Mesendoderm (in vitro differentiated cells): ENCODE data around the gene LRRC28. TPM values are rescaled to one million over a fixed set of nuclear protein-coding genes. Genes with fewer than 3 reads are reported as not detected.

ENCODE experiments used
- DNase-seq: peaks from one replicate; pipeline ENCODE4 v3.0.0; 2013
- H2AK5ac ChIP-seq: 2 replicates; pipeline ENCODE4 v1.6.1; 2013; ENCODE audit warnings: low read length, inconsistent platforms
- H2BK120ac ChIP-seq: 2 replicates; pipeline ENCODE4 v1.6.1; 2013; ENCODE audit warnings: low read depth, mild to moderate bottlenecking, low read length, moderate library complexity, mixed read lengths
- H2BK15ac ChIP-seq: replicated peaks from 2 replicates; pipeline ENCODE4 v1.6.1; 2013; ENCODE audit warnings: low read depth, mild to moderate bottlenecking, moderate library complexity
- H2BK5ac ChIP-seq: 2 replicates; pipeline ENCODE4 v1.6.1; 2013; ENCODE audit warnings: low read length, inconsistent platforms
- H3K18ac ChIP-seq: 2 replicates; pipeline ENCODE4 v1.6.1; 2013; ENCODE audit warnings: mild to moderate bottlenecking, low read length, mixed read lengths
- H3K23ac ChIP-seq: one replicate; pipeline ENCODE4 v1.6.1; 2013; ENCODE audit warnings: low read length
- H3K27ac ChIP-seq: 2 replicates; pipeline ENCODE4 v1.5.1; 2013; ENCODE audit warnings: low read depth, mild to moderate bottlenecking, inconsistent platforms, low read length, moderate library complexity
- H3K27me3 ChIP-seq: 2 replicates; pipeline ENCODE4 v1.6.1; 2013; ENCODE audit warnings: low read length, control low read depth, mild to moderate bottlenecking, inconsistent platforms; ENCODE audit not compliant: insufficient read depth, poor library complexity
- H3K36me3 ChIP-seq: 2 replicates; pipeline ENCODE4 v1.6.1; 2013; ENCODE audit warnings: low read length, inconsistent platforms; ENCODE audit not compliant: control insufficient read depth, insufficient read depth
- H3K4ac ChIP-seq: one replicate; pipeline ENCODE4 v1.6.1; 2013; ENCODE audit warnings: low read depth, mild to moderate bottlenecking, low read length, moderate library complexity
- H3K4me1 ChIP-seq: 2 replicates; pipeline ENCODE4 v1.6.1; 2013; ENCODE audit warnings: low read depth, low read length, inconsistent platforms; ENCODE audit not compliant: control insufficient read depth
- H3K4me2 ChIP-seq: 2 replicates; pipeline ENCODE4 v1.6.1; 2013; ENCODE audit warnings: low read length
- H3K4me3 ChIP-seq: 2 replicates; pipeline ENCODE4 v1.5.1; 2013; ENCODE audit warnings: mild to moderate bottlenecking, low read length
- H3K56ac ChIP-seq: one replicate; pipeline ENCODE4 v1.6.1; 2013; ENCODE audit warnings: low read length
- H3K79me1 ChIP-seq: 2 replicates; pipeline ENCODE4 v1.6.1; 2013; ENCODE audit warnings: low read length, inconsistent platforms
- H3K79me2 ChIP-seq: 2 replicates; pipeline ENCODE4 v1.6.1; 2013; ENCODE audit warnings: mild to moderate bottlenecking, low read length; ENCODE audit not compliant: control insufficient read depth, insufficient read depth
- H3K9ac ChIP-seq: 2 replicates; pipeline ENCODE4 v1.6.1; 2013; ENCODE audit warnings: low read length, inconsistent platforms
- H4K5ac ChIP-seq: one replicate; pipeline ENCODE4 v1.6.1; 2013; ENCODE audit warnings: low read length
- H4K8ac ChIP-seq: one replicate; pipeline ENCODE4 v1.6.1; 2013; ENCODE audit warnings: low read depth, mild to moderate bottlenecking, control low read depth, low read length, moderate library complexity
- WGBS: extraction: QIAGEN DNeasy Blood & Tissue Kit; methylation state at CpG from one replicate; pipeline ENCODE4 v1.1.7; 2013; ENCODE audit warnings: low lambda C conversion rate, missing lambda C conversion rate; ENCODE audit not compliant: insufficient coverage; ENCODE audit errors: extremely low coverage; 5-methylcytosine and 5-hydroxymethylcytosine counted together
- polyA plus RNA-seq, 2 experiments: library from polyadenylated mRNA; stranded (reverse); fragments of 200-250 nt; gene quantifications; one replicate each; pipeline ENCODE4 v1.2.3, GENCODE V29; 2013

The LRRC28 gene
- polyA plus RNA-seq (2013, experiment 1 of 2), result 9.8 TPM
- polyA plus RNA-seq (2013, experiment 2 of 2), result 11.6 TPM

DNA sequence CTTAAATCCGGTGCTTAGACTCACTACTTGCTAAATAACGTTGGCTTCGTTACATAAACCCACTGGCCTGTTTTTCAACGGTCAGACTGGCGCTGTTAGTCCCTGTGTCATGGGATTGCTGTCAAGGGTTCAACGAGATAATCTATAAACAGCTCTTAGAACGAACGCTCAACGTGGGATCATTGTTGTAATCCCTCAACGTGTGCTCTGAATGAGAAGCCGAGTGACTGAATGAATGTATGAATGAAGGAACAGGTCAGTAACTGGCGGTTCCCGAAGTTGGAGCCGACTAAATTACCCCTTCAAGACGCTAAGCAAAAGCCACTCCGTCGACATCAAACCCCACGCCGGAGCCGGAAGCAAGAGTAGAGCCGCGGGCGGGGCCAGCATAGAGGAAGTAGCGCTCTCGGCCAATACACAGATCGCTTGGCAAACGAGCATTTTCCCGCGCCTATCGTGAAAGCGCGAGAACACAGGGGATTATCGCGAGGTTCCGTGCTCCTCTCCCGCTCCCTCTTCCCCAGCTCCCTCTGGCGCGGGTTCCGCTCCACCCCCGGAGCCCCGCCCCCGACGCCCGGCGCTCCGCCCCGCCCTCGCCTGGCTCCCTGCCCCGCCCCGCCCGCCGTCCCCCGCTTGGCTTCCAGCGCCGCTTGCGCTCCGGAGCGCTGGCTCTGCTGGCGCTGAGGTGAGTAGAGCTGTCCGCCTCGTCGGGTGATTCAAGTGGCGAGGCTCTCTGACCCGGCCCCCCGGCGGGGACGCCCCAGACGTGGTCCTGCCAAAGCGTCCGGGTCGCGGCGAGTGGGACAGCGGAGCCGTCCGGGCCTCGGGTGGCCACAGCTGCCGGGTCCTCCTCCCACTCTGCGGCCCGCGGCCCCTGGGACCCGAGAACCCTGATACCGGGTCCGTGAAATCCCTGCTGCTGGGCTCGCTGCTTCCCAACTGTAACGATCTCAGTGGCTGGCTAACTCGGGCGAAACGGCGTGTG is at the start of gene LRRC28:
Gene LRRC28, plus strand, starts transcription at position 625 of the 985 bp plus-strand sequence. CDS start 4,477 bp downstream, outside the sequence.
- H3K27ac ChIP-seq, result peak within 1 kb of the TSS; percentile 94
- peak within 1 kb of the TSS; percentile 97 for H3K4ac ChIP-seq
- no peaks in the 10 kb centered on the region for H3K36me3 ChIP-seq
- no peak within 1 kb of the TSS for H2BK120ac ChIP-seq
- H3K4me3 ChIP-seq, result peak within 1 kb of the TSS; percentile 90
- H3K79me2 ChIP-seq, result peaks cover 5% of the 10 kb centered on the region
- H3K56ac ChIP-seq, result peak within 1 kb of the TSS; percentile 92
- DNase-seq, result peak; percentile 100
- H3K9ac ChIP-seq, result peak within 1 kb of the TSS; percentile 85
- H3K4me1 ChIP-seq, result peaks cover 2% of the 10 kb centered on the region
- peaks cover 4% of the 10 kb centered on the region for H3K79me1 ChIP-seq
- WGBS, result no CpG with 5 or more reads among the region's 90 CpGs
- no peak within 1 kb of the TSS for H2BK5ac ChIP-seq
- H2BK15ac ChIP-seq, result peak within 1 kb of the TSS; percentile 99
- no peak within 1 kb of the TSS for H2AK5ac ChIP-seq
- no peak within 1 kb of the TSS for H4K5ac ChIP-seq
- no peaks in the 10 kb centered on the region for H3K27me3 ChIP-seq
- peak within 1 kb of the TSS; percentile 82 for H3K4me2 ChIP-seq
- H4K8ac ChIP-seq, result peak within 1 kb of the TSS; percentile 93
- H3K18ac ChIP-seq, result peak within 1 kb of the TSS; percentile 97
- peak within 1 kb of the TSS; percentile 97 for H3K23ac ChIP-seq

DNA sequence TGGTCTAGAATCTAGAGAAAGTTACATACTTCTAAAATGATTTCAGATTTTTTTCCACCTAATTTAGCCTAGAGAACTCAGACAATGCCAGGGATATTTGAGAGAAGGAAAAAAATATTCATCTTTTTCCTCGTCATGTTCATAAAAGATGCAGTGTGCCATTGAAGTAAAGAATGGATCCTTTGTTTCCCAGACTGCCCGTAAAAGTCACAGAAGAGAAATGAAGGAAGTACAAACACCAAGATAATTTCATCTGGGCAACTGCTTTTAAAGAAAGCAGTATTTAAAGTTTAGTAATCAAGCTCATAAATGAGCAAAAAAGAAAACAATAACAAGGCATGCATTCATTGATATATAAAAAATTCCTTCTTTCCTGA is 49.1 kb upstream of the LRRC28 start:
- Histone ChIP-seq H2AK5ac (no peak overlapping the region), H2BK120ac (no peak overlapping the region), H3K9ac (no peak overlapping the region), H4K8ac (no peak overlapping the region), H3K56ac (no peak overlapping the region), H3K4me3 (no peak overlapping the region), H3K27me3 (no peaks in the 10 kb centered on the region), H3K79me2 (no peaks in the 10 kb centered on the region), H3K23ac (no peak overlapping the region), H3K18ac (no peak overlapping the region), H2BK15ac (no peak overlapping the region), H3K4ac (no peak overlapping the region), H4K5ac (no peak overlapping the region), H3K79me1 (no peaks in the 10 kb centered on the region), H3K27ac (no peak overlapping the region), H2BK5ac (no peak overlapping the region), H3K36me3 (no peaks in the 10 kb centered on the region), H3K4me2 (no peak overlapping the region), H3K4me1 (no peaks in the 10 kb centered on the region)
- no peak for DNase-seq
- no CpG with 5 or more reads among the region's 2 CpGs for WGBS

DNA sequence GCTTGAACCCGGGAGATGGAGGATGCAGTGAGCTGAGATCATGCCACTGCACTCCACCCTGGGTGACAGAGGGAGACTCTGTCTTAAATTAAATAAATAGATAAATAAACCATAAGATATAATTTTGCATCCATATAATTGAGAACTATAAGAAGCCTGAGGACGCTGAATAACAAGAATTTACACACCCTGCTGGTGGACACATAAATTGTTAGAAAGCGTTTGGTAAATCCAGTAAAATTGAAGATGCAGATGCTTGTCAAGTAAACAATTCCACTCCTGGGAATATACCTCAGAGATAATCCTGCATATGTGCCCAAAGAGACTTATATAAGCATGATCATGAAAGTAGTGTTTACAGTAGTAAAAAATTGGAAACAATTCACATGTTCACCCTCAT is 43.6 kb upstream of the LRRC28 start:
- no peak overlapping the region for H3K18ac ChIP-seq
- H2BK5ac ChIP-seq, result no peak overlapping the region
- H3K56ac ChIP-seq, result no peak overlapping the region
- no peak overlapping the region for H3K4me2 ChIP-seq
- H4K5ac ChIP-seq, result no peak overlapping the region
- no peaks in the 10 kb centered on the region for H3K79me1 ChIP-seq
- H4K8ac ChIP-seq, result no peak overlapping the region
- H3K23ac ChIP-seq, result no peak overlapping the region
- H3K27ac ChIP-seq, result no peak overlapping the region
- H3K4ac ChIP-seq, result no peak overlapping the region
- no peak overlapping the region for H3K4me3 ChIP-seq
- no peak overlapping the region for H2BK120ac ChIP-seq
- H2BK15ac ChIP-seq, result no peak overlapping the region
- no peaks in the 10 kb centered on the region for H3K79me2 ChIP-seq
- no peak overlapping the region for H2AK5ac ChIP-seq
- H3K4me1 ChIP-seq, result no peaks in the 10 kb centered on the region
- H3K36me3 ChIP-seq, result no peaks in the 10 kb centered on the region
- no peaks in the 10 kb centered on the region for H3K27me3 ChIP-seq
- WGBS, result no CpG with 5 or more reads among the region's 3 CpGs
- H3K9ac ChIP-seq, result no peak overlapping the region
- no peak for DNase-seq

DNA sequence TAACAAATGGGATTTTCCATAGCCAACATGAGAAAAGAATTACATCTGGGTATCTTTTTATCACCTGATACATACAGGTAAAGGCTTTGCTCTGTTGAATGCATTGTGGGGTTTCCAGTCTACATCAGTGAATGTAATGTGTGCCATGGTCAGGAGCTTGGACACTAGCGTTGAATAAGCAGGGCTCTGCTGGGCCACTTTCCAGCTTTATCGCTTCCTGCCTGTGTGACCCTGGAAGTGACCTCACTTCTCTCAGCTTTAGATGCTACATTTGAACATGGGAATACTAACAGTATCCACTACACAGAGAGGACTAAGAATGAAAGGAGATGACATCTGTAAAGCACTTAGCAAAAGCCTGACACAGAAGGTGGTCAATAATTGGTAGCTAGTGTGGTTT is 42.0 kb upstream of the LRRC28 start:
- Histone ChIP-seq H3K56ac (no peak overlapping the region), H3K4me1 (no peaks in the 10 kb centered on the region)
- WGBS, result no CpG with 5 or more reads among the region's 2 CpGs

DNA sequence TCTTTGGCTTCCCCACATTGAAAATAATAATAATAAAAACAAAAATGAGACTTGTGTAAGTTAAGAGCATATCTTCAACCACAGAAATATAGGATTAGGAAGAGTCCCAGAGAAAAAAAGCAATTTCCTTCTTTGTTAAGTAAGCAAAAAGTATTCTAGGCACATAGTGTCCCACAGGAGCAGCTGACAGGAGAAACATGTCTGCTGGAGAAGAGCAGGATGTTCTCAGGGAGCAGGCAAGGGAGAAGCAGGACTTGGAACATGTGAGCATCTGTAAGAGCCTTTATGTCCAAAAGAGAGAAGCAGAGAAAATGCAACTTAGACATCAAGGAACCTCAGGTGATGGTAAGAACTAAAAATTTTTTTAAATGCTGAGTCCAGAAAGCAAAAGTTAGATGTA is 40.9 kb upstream of the LRRC28 start:
- Histone ChIP-seq H3K4me3 (no peak overlapping the region), H3K4me2 (no peak overlapping the region), H3K56ac (no peak overlapping the region), H3K27me3 (no peaks in the 10 kb centered on the region), H2AK5ac (no peak overlapping the region), H3K4ac (no peak overlapping the region), H3K4me1 (no peaks in the 10 kb centered on the region), H3K23ac (no peak overlapping the region), H3K27ac (no peak overlapping the region), H2BK5ac (no peak overlapping the region), H3K18ac (no peak overlapping the region), H3K79me1 (no peaks in the 10 kb centered on the region), H2BK120ac (no peak overlapping the region), H4K8ac (no peak overlapping the region), H3K36me3 (no peaks in the 10 kb centered on the region), H3K79me2 (no peaks in the 10 kb centered on the region), H4K5ac (no peak overlapping the region), H2BK15ac (no peak overlapping the region), H3K9ac (no peak overlapping the region)
- DNase-seq, result no peak

More for the DNA sequence above, 42.0 kb upstream of the LRRC28 start:
- Histone ChIP-seq H3K79me2 (no peaks in the 10 kb centered on the region), H3K36me3 (no peaks in the 10 kb centered on the region), H3K18ac (no peak overlapping the region), H4K5ac (no peak overlapping the region), H3K27me3 (no peaks in the 10 kb centered on the region), H3K27ac (no peak overlapping the region), H3K79me1 (no peaks in the 10 kb centered on the region), H2BK5ac (no peak overlapping the region), H3K4ac (no peak overlapping the region), H2BK15ac (no peak overlapping the region), H2BK120ac (no peak overlapping the region), H4K8ac (no peak overlapping the region), H3K9ac (no peak overlapping the region), H3K23ac (no peak overlapping the region), H3K4me3 (no peak overlapping the region), H2AK5ac (no peak overlapping the region), H3K4me2 (no peak overlapping the region)
- DNase-seq, result no peak
